Measurements from ENCODE around the gene FGD4. TPM values are rescaled to one million over a fixed set of nuclear protein-coding genes. Genes with fewer than 3 reads are reported as not detected.

FGD4 gene
- total RNA-seq, 1 donor from 2014 or later: 86.3 TPM

GRCh38 chr12:32566663-32567295 lies 167.4 kb downstream of the FGD4 start:
- DNase-seq: no peak

- no peak for DNase-seq
These were observed 167.9 kb downstream of the FGD4 start for GRCh38 chr12:32567296-32567674.

GRCh38 chr12:32568228-32568627 lies 168.9 kb downstream of the FGD4 start:
- DNase-seq: no peak

GRCh38 chr12:32569259-32569658 lies 169.9 kb downstream of the FGD4 start:
- DNase-seq: no peak

- no peak for DNase-seq
These were observed 175.2 kb downstream of the FGD4 start for GRCh38 chr12:32574585-32574984.

GRCh38 chr12:32577328-32577727 lies 178.0 kb downstream of the FGD4 start:
- no peak for DNase-seq

GRCh38 chr12:32583534-32583933 lies 184.2 kb downstream of the FGD4 start:
- DNase-seq: no peak

GRCh38 chr12:32585680-32586079 lies 186.3 kb downstream of the FGD4 start:
- no peak for DNase-seq

- no peak for DNase-seq
These were observed 187.0 kb downstream of the FGD4 start for GRCh38 chr12:32586390-32586789.

GRCh38 chr12:32587581-32588495 lies 188.5 kb downstream of the FGD4 start:
- DNase-seq: no peak

- DNase-seq: no peak
These were observed 189.2 kb downstream of the FGD4 start for GRCh38 chr12:32588604-32589003.

- DNase-seq: no peak
These were observed 190.0 kb downstream of the FGD4 start for GRCh38 chr12:32589165-32589865.

GRCh38 chr12:32595251-32595650 lies 195.9 kb downstream of the FGD4 start:
- no peak for DNase-seq

- DNase-seq: no peak
These were observed 196.7 kb downstream of the FGD4 start for GRCh38 chr12:32596030-32596429.

GRCh38 chr12:32598688-32599087 lies 199.3 kb downstream of the FGD4 start:
- DNase-seq: no peak

GRCh38 chr12:32600681-32601080 lies 201.3 kb downstream of the FGD4 start:
- no peak for DNase-seq

- DNase-seq: no peak
These were observed 203.7 kb downstream of the FGD4 start for GRCh38 chr12:32603071-32603470.

GRCh38 chr12:32603858-32604257 lies 204.5 kb downstream of the FGD4 start:
- DNase-seq: no peak

- no peak for DNase-seq
These were observed 205.2 kb downstream of the FGD4 start for GRCh38 chr12:32604565-32604964.

GRCh38 chr12:32605326-32606095 lies 206.2 kb downstream of the FGD4 start:
- no peak for DNase-seq

GRCh38 chr12:32606443-32606842 lies 207.1 kb downstream of the FGD4 start:
- DNase-seq: no peak

GRCh38 chr12:32609966-32610365 lies 210.6 kb downstream of the FGD4 start:
- no peak for DNase-seq
